NCI-H1092 treated with DMSO at 0.1 percent for 48 hours (cell line): ENCODE results near the gene INSM2.

ENCODE experiments used
- DNase-seq: peaks from one replicate; lab custom pipeline; 2025; lab: John Stamatoyannopoulos, UW

Gene INSM2

DNA sequence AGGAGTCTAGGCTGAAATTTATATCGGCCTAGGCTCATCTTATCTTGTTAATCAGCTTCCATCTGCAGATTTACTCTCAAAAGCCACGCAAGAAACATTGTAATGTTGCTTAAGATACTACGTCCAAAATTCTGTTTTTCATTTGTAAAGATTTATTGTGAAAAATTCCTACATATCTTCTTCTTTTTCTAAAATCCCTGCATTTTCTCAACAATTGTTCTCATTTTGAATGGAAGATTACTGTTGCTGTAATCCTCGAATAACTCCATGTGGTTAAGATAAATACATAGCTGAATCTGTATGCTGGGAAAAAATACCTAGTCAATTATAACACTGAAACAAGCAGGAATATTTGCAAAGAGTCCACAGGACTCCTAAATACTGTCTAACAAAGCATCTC is 15.6 kb downstream of the INSM2 start:
- no peak for DNase-seq

DNA sequence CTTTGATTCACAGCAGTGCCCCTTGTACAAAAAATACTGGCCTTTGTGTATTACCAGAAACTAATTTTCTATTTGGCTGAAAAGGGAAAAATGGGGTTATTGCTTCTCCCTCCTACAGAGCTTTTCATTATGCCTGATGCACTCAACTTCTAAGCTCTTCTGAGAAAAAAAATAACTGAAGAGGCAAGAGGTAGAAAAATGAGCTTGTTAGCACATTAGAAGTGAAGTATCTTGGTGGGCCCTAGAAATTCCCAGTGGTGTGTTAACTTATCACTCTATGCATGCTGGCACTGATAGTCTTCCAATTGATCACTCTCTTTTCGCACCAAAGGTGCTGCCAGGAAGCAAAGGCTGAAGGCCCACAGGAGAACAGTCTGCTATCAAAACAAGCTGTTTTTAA is 17.1 kb downstream of the INSM2 start:
- no peak for DNase-seq

DNA sequence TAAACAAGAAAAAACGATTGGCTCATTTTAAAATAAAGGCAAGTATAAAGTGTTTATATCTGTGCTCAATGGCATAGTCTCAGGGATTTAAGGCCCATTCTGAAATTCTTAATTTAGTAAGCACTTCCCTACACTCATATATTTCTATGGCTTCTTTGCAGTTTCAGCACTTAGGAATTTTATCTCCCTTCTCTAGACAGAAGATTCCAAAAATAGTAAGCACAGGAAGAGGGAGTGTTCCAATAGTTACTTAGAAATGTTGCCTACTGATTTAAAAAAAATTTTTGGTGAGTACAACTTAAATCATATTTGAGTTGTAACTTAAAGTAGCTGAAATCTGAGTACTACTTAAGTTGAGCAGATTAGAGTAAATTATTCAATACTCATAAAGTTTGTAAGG is 19.8 kb downstream of the INSM2 start:
- DNase-seq = no peak

DNA sequence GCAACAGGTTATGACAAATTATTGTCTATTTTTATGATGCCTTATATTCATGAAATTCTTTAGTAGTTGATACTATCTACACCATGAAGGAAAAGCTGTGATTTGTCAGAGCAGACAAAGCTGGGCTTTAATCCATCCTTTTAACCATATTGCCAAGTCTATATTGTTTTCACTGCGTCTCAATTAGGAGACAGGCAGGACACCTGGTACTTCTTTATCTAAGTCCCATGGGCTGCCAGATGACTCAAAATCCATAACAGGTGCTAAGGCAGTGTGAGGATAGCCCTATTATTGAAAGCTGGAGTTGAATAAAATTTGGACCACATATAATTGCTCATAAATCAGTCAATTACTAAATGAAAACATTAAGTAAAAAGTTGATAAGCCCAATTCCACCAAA is 22.6 kb downstream of the INSM2 start:
- DNase-seq = peak; percentile 61

GRCh38 chr14:35557221-35557747 is 23.3 kb downstream of the INSM2 start:
- DNase-seq = peak; percentile 4

GRCh38 chr14:35558680-35559079 is 24.7 kb downstream of the INSM2 start:
- peak; percentile 32 for DNase-seq

DNA sequence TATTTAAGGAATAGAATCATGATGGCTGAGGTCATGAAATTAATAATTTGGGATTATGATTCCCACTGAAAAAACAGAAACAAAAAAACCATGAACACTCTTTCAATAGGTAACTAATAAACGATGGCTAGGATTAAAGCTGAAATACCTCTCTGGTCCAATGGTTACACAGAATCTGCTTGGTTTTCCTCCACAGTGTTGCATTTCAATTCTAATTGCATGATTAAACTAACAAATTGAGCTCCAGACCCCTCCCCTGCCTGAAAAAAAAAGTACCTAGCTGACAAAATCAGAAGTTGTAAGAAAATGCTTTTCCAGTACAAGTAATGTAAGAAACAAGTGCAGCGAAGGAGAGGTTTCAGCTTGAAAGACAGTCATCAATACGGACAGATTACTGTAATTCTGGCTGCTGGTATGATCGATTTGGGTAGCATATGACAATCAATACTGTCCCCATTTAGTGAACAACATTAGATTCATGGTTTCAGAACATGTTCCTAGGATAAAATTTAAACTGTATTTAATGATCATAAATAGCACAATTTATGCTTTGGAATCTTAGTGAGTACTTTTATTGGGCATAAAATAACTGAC is 32.0 kb downstream of the INSM2 start:
- DNase-seq = no peak

DNA sequence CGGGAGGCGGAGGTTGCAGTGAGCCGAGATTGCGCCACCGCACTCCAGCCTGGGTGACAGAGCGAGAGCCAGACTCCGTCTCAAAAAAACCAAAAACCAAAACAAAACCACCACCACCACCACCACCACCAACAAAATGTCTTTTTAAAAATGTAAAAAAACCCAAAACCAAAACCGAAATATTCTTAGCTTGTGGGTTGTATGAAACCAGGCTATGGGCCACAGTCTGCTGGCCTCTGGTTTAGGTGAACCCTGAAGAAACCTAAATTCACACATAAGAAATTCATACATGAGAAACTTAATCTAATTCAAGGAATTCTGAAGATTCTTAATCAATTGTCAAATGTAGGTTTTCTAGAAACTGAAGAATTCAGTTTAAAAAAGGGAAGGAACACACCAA is 37.6 kb downstream of the INSM2 start:
- no peak for DNase-seq

GRCh38 chr14:35573911-35574310 is 39.9 kb downstream of the INSM2 start:
- DNase-seq = peak; percentile 10

GRCh38 chr14:35576260-35576659 is 42.3 kb downstream of the INSM2 start:
- DNase-seq = no peak

DNA sequence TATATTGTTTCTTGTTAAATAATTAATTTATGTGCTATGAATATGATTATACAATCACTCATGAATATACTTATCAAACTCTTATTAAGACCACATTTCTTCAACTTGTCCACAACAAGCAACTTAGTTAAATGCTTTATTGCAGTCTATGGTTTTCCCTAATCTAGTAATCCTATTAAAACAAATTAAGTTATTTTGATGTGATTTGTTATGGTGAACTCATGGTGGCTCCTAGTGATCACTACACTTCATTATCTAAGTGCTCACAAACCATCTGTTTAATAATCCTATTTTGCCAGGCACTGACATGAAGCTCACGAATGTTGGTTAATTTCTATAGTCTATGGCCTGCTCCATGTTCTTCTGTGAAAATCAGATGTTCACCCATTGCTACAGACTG is 42.9 kb downstream of the INSM2 start:
- no peak for DNase-seq

GRCh38 chr14:35578135-35578534 is 44.2 kb downstream of the INSM2 start:
- DNase-seq = no peak

DNA sequence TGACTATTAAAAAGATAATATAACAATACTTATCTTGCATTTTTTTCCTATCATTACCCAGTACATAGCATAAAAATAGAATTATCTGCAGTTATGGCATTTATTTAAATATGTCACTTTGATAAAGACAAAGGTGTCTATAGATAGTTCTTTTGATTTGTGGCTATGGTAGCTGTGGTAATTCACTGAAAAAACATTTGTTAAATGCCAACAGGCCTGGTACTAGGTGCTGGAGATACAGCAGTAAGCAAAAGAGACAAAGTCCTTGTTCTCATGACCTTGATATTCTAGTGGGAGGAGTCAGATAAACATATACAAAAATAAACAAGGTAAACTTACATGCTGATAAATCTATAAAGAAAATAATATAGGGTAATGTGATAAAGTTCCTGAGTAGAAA is 44.7 kb downstream of the INSM2 start:
- no peak for DNase-seq
